Adrenal gland (tissue), 12 donors: ENCODE results near the gene ELOVL6. TPM values are rescaled to one million over a fixed set of nuclear protein-coding genes. Genes with fewer than 3 reads are reported as not detected.

ENCODE experiments used
- DNase-seq, 7 donors: peaks; one replicate each; pipeline ENCODE4 v3.0.0-alpha.2; 2019 to 2020
- H3K27ac ChIP-seq, 5 donors: fragments of 200-600 bp; sonication (generic) in 4 of 5; 1 replicate in 3 of 5; 2 replicates in 2 of 5; pipeline versions ENCODE4 v1.5.1 to v1.8.0; 2016 to 2020; ENCODE audit warnings: mild to moderate bottlenecking in 1 of 5
- H3K27me3 ChIP-seq: fragments of 200-600 bp; 2 replicates; pipeline ENCODE4 v1.8.0; 2021
- H3K36me3 ChIP-seq, 2 donors: fragments of 200-600 bp; replicated peaks in 1 of 2; 1 replicate in 1 of 2; 2 replicates in 1 of 2; pipeline versions ENCODE4 v1.5.1 to v1.8.0; 2018 to 2022
- H3K4me1 ChIP-seq, 2 donors: fragments of 200-600 bp; replicated peaks in 1 of 2; 1 replicate in 1 of 2; 2 replicates in 1 of 2; pipeline versions ENCODE4 v1.5.1 to v1.8.0; 2018 to 2021
- H3K4me3 ChIP-seq, 4 donors: fragments of 200-600 bp; sonication (generic) in 3 of 4; one replicate each; pipeline ENCODE4 v1.5.1; 2016 to 2018
- H3K9me3 ChIP-seq, 3 donors: fragments of 200-600 bp; sonication (generic) in 1 of 3; replicated peaks in 1 of 3; 1 replicate in 2 of 3; 2 replicates in 1 of 3; pipeline versions ENCODE4 v1.5.1 to v1.8.0; 2016 to 2021
- POLR2A ChIP-seq, 2 donors: fragments of 450-650 bp; IDR thresholded peaks; one replicate each; pipeline ENCODE4 v1.6.1; 2017; ENCODE audit warnings: antibody characterized with exemption in 2 of 2, mild to moderate bottlenecking in 2 of 2, moderate library complexity in 1 of 2
- WGBS, 4 donors: extraction: QIAGEN DNeasy Blood & Tissue Kit in 2 of 4; methylation state at CpG; one replicate each; pipeline versions ENCODE4 v1.1.5 to v1.1.7; 2013 to 2017; 5-methylcytosine and 5-hydroxymethylcytosine counted together
- intact Hi-C, 2 donors: fragments of 100-400 bp; cut with DNase I; formaldehyde crosslinking; loops; one replicate each; pipeline versions ENCODE4 v1.14.1 to v1.15.0; 2022 to 2023
- polyA plus RNA-seq, 3 donors: library from polyadenylated mRNA; stranded (reverse); fragments of 200-250 nt in 2 of 3; fragments of 350-450 nt in 1 of 3; fragmentation: Illumina TruSeq in 1 of 3; extraction: RNeasy Lipid Tissue Mini Kit (QIAGEN cat#74804) in 1 of 3; gene quantifications; one replicate each; pipeline ENCODE4 v1.2.3, GENCODE V29; 2013 to 2014
- total RNA-seq, 9 donors: library from RNA; depleted of rRNA in 4 of 9; stranded (reverse); fragments of >200 nt in 4 of 9; fragments of 120-200 nt in 1 of 9; fragmentation: NEBNext Ultra II Directional in 1 of 9; extraction: Animal tissue kit (Norgen Biotek cat#: 25700) in 1 of 9; gene quantifications; one replicate each; pipeline versions ENCODE4 v1.1.0 to v1.2.4, GENCODE V29; 2013 to 2023
- TF ChIP-seq, protein P1 (sequence below), 6 experiments: fragments of 450-650 bp in 4 of 6; fragments of 200-600 bp in 2 of 6; sonication (generic) in 1 of 6; IDR thresholded peaks; 1 replicate in 5 of 6; 2 replicates in 1 of 6; pipeline versions ENCODE4 v1.5.1 to v1.8.0; 2016 to 2021; ENCODE audit warnings: antibody characterized with exemption in 6 of 6, mild to moderate bottlenecking in 2 of 6, moderate library complexity in 1 of 6
- donor health status: healthy with polysubstance abuse.
- donor health status: Bipolar disorder and iron deficiency.
- donor health status: DM: yes; HTN: yes; CAD: no.
- donor health status: DM: no; HTN: no; CAD: no.
- donor health status: DM: no; HTN: no; CAD: no.
- donor health status: DM: yes; HTN: yes; CAD: no.

The ELOVL6 gene
- total and polyA plus RNA-seq, 12 donors, result 2.8 to 68.2 (median 16.4) TPM

DNA sequence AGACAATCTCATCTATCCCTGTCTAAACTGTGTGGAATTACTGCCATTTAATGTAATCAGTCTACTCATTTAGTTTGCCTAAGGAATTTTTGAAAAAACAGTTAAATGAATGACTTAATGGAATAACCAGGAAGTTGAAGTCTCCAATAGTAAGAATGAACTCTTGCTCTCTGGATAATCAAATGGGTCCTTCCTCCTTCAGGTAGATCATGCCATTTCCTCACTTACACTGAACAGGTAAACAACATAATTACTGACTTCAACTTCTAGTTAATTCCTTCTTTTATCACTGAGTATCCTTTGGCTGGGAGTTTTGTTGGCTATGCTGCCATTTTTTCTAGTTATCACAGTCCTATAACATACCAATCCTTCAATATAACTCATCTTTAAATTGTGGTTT, 56.0 kb downstream of the ELOVL6 start:
- Histone ChIP-seq H3K27me3 (no peaks in the 10 kb centered on the region), H3K27ac (no peak overlapping the region), H3K4me1 (no peaks in the 10 kb centered on the region), H3K9me3 (no peaks in the 10 kb centered on the region), H3K4me3 (no peak overlapping the region), H3K36me3 (no peaks in the 10 kb centered on the region)
- no peak for DNase-seq
- intact Hi-C loops, result no loop called here
- TF ChIP-seq, protein P1, sequence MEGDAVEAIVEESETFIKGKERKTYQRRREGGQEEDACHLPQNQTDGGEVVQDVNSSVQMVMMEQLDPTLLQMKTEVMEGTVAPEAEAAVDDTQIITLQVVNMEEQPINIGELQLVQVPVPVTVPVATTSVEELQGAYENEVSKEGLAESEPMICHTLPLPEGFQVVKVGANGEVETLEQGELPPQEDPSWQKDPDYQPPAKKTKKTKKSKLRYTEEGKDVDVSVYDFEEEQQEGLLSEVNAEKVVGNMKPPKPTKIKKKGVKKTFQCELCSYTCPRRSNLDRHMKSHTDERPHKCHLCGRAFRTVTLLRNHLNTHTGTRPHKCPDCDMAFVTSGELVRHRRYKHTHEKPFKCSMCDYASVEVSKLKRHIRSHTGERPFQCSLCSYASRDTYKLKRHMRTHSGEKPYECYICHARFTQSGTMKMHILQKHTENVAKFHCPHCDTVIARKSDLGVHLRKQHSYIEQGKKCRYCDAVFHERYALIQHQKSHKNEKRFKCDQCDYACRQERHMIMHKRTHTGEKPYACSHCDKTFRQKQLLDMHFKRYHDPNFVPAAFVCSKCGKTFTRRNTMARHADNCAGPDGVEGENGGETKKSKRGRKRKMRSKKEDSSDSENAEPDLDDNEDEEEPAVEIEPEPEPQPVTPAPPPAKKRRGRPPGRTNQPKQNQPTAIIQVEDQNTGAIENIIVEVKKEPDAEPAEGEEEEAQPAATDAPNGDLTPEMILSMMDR (IDR thresholded peaks at IDR 0.05), result no peak
- no peak for TF ChIP-seq POLR2A (IDR thresholded peaks at IDR 0.05)

DNA sequence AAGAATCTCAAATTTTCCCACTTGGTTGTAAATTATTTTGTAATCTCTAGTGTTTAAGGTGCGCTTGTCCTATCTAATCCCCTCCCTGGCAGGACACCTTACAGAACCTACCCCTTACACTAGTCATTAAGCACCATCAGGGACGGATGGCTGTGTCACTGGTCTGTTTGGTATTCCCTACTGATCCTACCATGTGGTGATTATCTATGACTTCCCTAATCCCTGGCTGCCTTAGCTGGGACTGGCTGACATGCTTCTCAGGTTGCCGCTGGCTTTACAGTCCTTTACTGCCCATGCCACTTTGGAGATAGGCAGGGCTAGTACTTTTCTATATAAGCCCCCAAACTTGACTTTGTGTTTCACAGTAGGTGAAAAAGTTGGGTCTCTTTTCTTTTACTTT, 58.6 kb downstream of the ELOVL6 start:
- no peak for DNase-seq
- Histone ChIP-seq H3K27me3 (no peaks in the 10 kb centered on the region), H3K4me1 (peaks cover 0 to 10% of the 10 kb centered on the region in 2 donors), H3K36me3 (no peaks in the 10 kb centered on the region), H3K4me3 (no peak overlapping the region), H3K9me3 (no peaks in the 10 kb centered on the region), H3K27ac (no peak overlapping the region)
- TF ChIP-seq, protein P1 (IDR thresholded peaks at IDR 0.05), result no peak
- intact Hi-C loops, result no loop called here
- WGBS, 4 donors, result 86 to 89% (median 87%) methylated on average over 3 of the region's 3 CpGs

DNA sequence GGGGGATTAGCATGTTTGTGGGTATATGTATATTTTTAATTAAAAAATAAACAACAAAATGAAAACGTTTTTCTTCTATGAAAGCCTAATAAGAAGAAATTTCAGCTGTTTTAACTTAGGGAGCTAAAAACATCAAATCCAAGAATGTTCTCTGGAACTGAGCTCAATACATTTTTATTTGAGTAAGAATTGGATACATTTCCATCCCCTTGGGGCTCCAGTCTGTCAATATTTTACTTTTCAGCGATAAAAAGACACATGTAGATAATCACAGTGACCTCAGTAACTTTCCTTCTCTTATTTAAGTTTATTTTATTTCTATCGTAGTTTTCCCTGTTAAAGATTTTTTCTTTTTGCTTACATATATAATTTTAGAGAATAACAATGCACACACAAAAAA, 59.3 kb downstream of the ELOVL6 start:
- Histone ChIP-seq H3K27ac (no peak overlapping the region), H3K27me3 (no peaks in the 10 kb centered on the region), H3K4me1 (peaks cover 0 to 10% of the 10 kb centered on the region in 2 donors), H3K36me3 (no peaks in the 10 kb centered on the region), H3K9me3 (no peaks in the 10 kb centered on the region), H3K4me3 (no peak overlapping the region)
- TF ChIP-seq POLR2A (IDR thresholded peaks at IDR 0.05), result no peak
- TF ChIP-seq, protein P1 (IDR thresholded peaks at IDR 0.05), result no peak
- 40 to 69% (median 56%) methylated on average over 3 of the region's 3 CpGs for WGBS, 4 donors
- intact Hi-C loops, result no loop called here
- no peak for DNase-seq

DNA sequence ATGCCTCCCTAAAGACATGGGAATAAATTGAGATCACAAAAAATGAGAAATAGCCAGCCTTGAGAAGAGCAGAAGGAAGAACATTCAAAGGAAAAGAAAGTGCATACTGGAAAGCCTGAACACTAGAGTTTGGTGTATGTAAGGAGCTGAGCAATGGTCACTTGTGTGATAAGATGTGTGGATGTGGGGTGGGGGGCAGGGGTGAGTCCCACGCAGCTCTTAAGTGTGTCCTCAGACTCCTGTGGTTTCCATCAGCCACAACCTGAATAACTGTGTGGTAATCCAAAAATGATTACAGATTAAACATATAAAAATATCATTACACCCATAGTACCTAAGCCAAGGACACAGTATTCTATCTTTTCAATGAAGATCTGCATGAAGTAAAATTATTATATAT, 59.9 kb downstream of the ELOVL6 start:
- intact Hi-C loops, result no loop called here
- Histone ChIP-seq H3K4me3 (no peak overlapping the region), H3K4me1 (peaks cover 0 to 10% of the 10 kb centered on the region in 2 donors), H3K27me3 (no peaks in the 10 kb centered on the region), H3K9me3 (no peaks in the 10 kb centered on the region), H3K36me3 (no peaks in the 10 kb centered on the region), H3K27ac (no peak overlapping the region)
- 64 to 100% (median 70%) methylated on average over 1 of the region's 1 CpG for WGBS, 4 donors
- DNase-seq, result no peak
- TF ChIP-seq, protein P1 (IDR thresholded peaks at IDR 0.05), result no peak
- TF ChIP-seq POLR2A (IDR thresholded peaks at IDR 0.05), result no peak
